Ovary (tissue), 3 donors: ENCODE measurements around the gene ADGRV1.

Source experiments
- CTCF ChIP-seq, 3 donors: fragments of 450-650 bp in 2 of 3; fragments of 200-600 bp in 1 of 3; IDR thresholded peaks; one replicate each; pipeline versions ENCODE4 v1.5.1 to v1.8.0; 2016 to 2022; ENCODE audit warnings: antibody characterized with exemption in 3 of 3, mild to moderate bottlenecking in 1 of 3
- EP300 ChIP-seq: sonication (generic); formaldehyde crosslinking; IDR thresholded peaks from one replicate; pipeline ENCODE4 v1.6.1; 2017; ENCODE audit warnings: antibody characterized with exemption
- POLR2A ChIP-seq: fragments of 450-650 bp; IDR thresholded peaks from one replicate; pipeline ENCODE4 v1.6.1; 2017; ENCODE audit warnings: antibody characterized with exemption, mild to moderate bottlenecking, moderate library complexity
- donor health status: DM: no; HTN: no; CAD: no.

DNA sequence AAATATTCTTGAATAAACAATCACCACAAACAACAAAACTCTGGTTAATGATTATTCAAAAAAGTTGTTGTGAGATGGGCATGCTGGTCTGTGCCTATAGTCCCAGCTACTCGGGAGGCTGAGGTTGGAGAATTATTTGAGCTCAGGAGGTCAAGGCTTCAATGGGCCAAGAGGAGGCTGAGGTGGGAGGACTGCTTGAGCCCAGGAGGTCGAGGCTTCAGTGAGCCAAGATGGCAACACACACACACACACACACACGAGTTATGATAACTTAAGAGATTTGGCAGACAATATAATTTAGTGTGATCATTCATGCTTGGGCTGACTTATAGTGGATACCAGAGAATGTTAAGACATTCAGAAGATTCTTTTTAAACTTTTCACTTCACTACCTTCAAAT, 44.1 kb upstream of the ADGRV1 start:
- no peak for TF ChIP-seq CTCF (IDR thresholded peaks at IDR 0.05)
- TF ChIP-seq POLR2A: no peak
- no peak for TF ChIP-seq EP300
